GM10266 (cell line): Measurements from ENCODE around the gene PTPRG.

Experiments used
- DNase-seq: peaks from one replicate; pipeline ENCODE4 v3.0.0; 2012; ENCODE audit errors: extremely low spot score
- CTCF ChIP-seq: IDR thresholded peaks from 2 replicates; pipeline ENCODE4 v1.5.1; 2012; ENCODE audit warnings: mild to moderate bottlenecking, low read depth; ENCODE audit not compliant: control insufficient read depth, insufficient read depth; ENCODE audit errors: missing control alignments

Gene PTPRG

GRCh38 chr3:61597906-61598305 is 36.5 kb downstream of the PTPRG start:
- no peak for TF ChIP-seq CTCF
- no peak for DNase-seq

- TF ChIP-seq CTCF, result no peak
- DNase-seq, result no peak
These were observed 38.8 kb downstream of the PTPRG start for GRCh38 chr3:61600195-61600594.

GRCh38 chr3:61601831-61602230 is 40.5 kb downstream of the PTPRG start:
- no peak for TF ChIP-seq CTCF
- DNase-seq, result no peak

GRCh38 chr3:61602466-61602865 is 41.1 kb downstream of the PTPRG start:
- no peak for DNase-seq

GRCh38 chr3:61605589-61606175 is 44.3 kb downstream of the PTPRG start:
- DNase-seq, result no peak
- no peak for TF ChIP-seq CTCF

More at GRCh38 chr3:61602466-61602865, 41.1 kb downstream of the PTPRG start:
- TF ChIP-seq CTCF, result no peak

- DNase-seq, result no peak
- TF ChIP-seq CTCF, result no peak
These were observed 44.8 kb downstream of the PTPRG start for GRCh38 chr3:61606196-61606595.

- DNase-seq, result no peak
- no peak for TF ChIP-seq CTCF
These were observed 46.7 kb downstream of the PTPRG start for GRCh38 chr3:61608072-61608471.
